Activated CD8-positive, alpha-beta T cell treated with anti-CD3 and anti-CD28 coated beads, Interleukin-2, amount 10 ng/mL, durations not matched to agents 7 days and 5 days (primary cell): ENCODE measurements around the gene CCDC80. TPM values are rescaled to one million over a fixed set of nuclear protein-coding genes. Genes with fewer than 3 reads are reported as not detected.

Experiments
- ATAC-seq: fragments of 150-1000 bp; cut with Tn5 transposase; one replicate; pipeline ENCODE4 v1.10.0; 2021; ENCODE audit warnings: moderate library complexity
- CTCF ChIA-PET: fragments of 350-600 bp; sonication (Branson Sonifier 250); formaldehyde crosslinking; loops from one replicate; lab custom pipeline; 2021; ENCODE audit warnings: antibody characterized with exemption; lab: Charles Lee
- POLR2A ChIA-PET: fragments of 350-600 bp; sonication (Branson Sonifier 250); formaldehyde crosslinking; loops from one replicate; lab custom pipeline; 2021; ENCODE audit warnings: antibody characterized with exemption; lab: Charles Lee
- DNase-seq: peaks from one replicate; pipeline ENCODE4 v3.0.0-alpha.2; 2020
- H3K27ac Mint-ChIP-seq: one replicate; pipeline ENCODE4 v1.8.0; 2021; ENCODE audit warnings: mild to moderate bottlenecking, mixed read lengths
- H3K27me3 Mint-ChIP-seq: one replicate; pipeline ENCODE4 v1.8.0; 2021; ENCODE audit warnings: low read depth, mixed read lengths
- H3K36me3 Mint-ChIP-seq: one replicate; pipeline ENCODE4 v1.8.0; 2021; ENCODE audit warnings: low read depth, mixed read lengths
- H3K4me1 Mint-ChIP-seq: one replicate; pipeline ENCODE4 v1.8.0; 2021; ENCODE audit warnings: low read depth, mixed read lengths
- H3K4me3 Mint-ChIP-seq: one replicate; pipeline ENCODE4 v1.8.0; 2021; ENCODE audit warnings: mild to moderate bottlenecking, mixed read lengths
- H3K9me3 Mint-ChIP-seq: one replicate; pipeline ENCODE4 v1.8.0; 2022; ENCODE audit warnings: mixed read lengths; ENCODE audit not compliant: insufficient read depth
- total RNA-seq, 2 experiments: library from RNA; stranded (reverse); gene quantifications; one replicate each; pipeline ENCODE4 v1.2.3, GENCODE V29; 2021

Gene CCDC80
- total RNA-seq, 2 experiments from 2014 or later, result not detected

- no peaks in the 10 kb centered on the region for H3K36me3 Mint-ChIP-seq
- CTCF ChIA-PET, result interaction anchor here (6.0 to 9.8 kb wide), 2 partner anchors 97 to 173 kb away, joined by 43 to 132 read pairs; no protein-coding TSS in a partner anchor
- DNase-seq (no peak), ATAC-seq (no peak)
- no peak overlapping the region for H3K27ac Mint-ChIP-seq
- H3K9me3 Mint-ChIP-seq, result no peaks in the 10 kb centered on the region
- peaks cover 20% of the 10 kb centered on the region for H3K4me1 Mint-ChIP-seq
- H3K27me3 Mint-ChIP-seq, result no peaks in the 10 kb centered on the region
- POLR2A ChIA-PET, result no interaction called here
- H3K4me3 Mint-ChIP-seq, result no peak overlapping the region
These were observed 540 bp downstream of the CCDC80 start for GRCh38 chr3:112640276-112640929.

- Mint-ChIP-seq H3K9me3 (no peaks in the 10 kb centered on the region), H3K4me3 (no peak overlapping the region), H3K27ac (no peak overlapping the region), H3K27me3 (no peaks in the 10 kb centered on the region), H3K4me1 (peaks cover 20% of the 10 kb centered on the region), H3K36me3 (no peaks in the 10 kb centered on the region)
- ChIA-PET POLR2A (no interaction called here), CTCF (interaction anchor here (1.1 to 9.8 kb wide), 2 partner anchors 56 to 97 kb away, joined by 3 to 132 read pairs; no protein-coding TSS in a partner anchor)
- ATAC-seq, result no peak
- no peak for DNase-seq
These were observed 1.3 kb downstream of the CCDC80 start for GRCh38 chr3:112639455-112640225.

DNA sequence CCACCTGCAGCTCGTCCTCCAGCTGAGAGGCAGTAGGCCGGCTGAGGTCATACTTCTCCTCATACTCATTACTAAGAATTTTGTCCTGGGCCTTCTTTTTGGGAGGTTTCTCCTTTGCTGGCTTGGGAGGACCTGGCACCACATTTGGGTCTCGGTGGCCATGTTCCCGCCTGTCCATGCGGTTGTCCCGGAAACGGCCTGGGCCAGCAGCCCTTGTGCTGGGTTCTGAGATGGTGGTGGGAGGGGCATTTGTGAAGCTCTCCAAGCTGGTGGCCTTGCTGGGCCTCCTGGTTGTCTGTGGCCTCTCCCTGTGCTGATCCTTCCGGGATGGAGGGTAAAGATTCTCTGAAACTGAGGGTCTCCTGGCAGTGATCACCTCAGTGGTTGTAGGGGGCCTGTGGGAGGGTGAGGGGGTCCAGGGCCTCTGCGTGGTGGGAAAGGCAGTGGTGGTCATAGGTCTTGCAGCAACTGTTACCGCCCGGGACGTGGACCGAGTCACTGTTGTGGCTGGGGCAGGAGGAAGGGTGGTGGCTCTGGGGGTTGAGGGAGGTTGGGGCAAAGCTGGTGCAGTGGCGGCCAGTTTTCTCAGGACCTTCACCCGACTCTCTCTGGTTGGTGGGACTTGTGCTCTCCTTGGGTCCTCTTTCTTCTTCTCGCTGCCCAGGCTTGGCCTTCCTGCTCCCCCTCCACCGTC is 2.5 kb downstream of the CCDC80 start:
- no peak overlapping the region for H3K27ac Mint-ChIP-seq
- DNase-seq (no peak), ATAC-seq (no peak)
- ChIA-PET CTCF (interaction anchor here (1.0 to 9.8 kb wide), 5 partner anchors 55 to 346 kb away, joined by 3 to 132 read pairs (median 5); no protein-coding TSS in a partner anchor), POLR2A (interaction anchor here (0.6 kb wide), 1 partner anchor 352 kb away, joined by 4 read pairs; the partner anchor contains the start of gene GTPBP8)
- H3K4me3 Mint-ChIP-seq, result no peak overlapping the region
- H3K27me3 Mint-ChIP-seq, result no peaks in the 10 kb centered on the region
- H3K4me1 Mint-ChIP-seq, result peaks cover 9% of the 10 kb centered on the region
- no peaks in the 10 kb centered on the region for H3K36me3 Mint-ChIP-seq
- H3K9me3 Mint-ChIP-seq, result no peaks in the 10 kb centered on the region

DNA sequence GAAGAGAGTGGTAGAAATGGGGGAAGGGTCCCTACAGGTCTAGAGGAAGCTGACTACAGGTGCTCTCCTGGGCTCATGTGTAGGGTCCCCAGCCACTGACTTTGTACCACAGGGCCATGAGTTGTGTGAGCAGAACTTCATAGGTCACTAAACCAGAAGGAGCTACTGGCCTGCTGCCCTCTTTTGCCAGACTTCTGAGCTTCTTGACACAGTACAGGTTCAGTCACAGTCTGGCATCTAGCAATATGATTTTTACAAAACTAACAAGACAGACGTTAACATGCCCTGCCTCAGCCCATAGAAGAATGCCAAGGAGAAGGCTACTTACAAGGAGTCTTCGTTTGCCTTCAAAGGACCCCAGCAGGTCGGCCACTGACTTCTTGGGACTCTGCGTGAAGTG is 3.2 kb downstream of the CCDC80 start:
- no peak overlapping the region for H3K27ac Mint-ChIP-seq
- POLR2A ChIA-PET, result interaction anchor here (0.6 kb wide), 1 partner anchor 24 kb away, joined by 3 read pairs; no protein-coding TSS in a partner anchor
- H3K27me3 Mint-ChIP-seq, result peaks cover 4% of the 10 kb centered on the region
- no peaks in the 10 kb centered on the region for H3K36me3 Mint-ChIP-seq
- H3K4me3 Mint-ChIP-seq, result no peak overlapping the region
- H3K4me1 Mint-ChIP-seq, result peaks cover 2% of the 10 kb centered on the region
- DNase-seq (no peak), ATAC-seq (no peak)
- H3K9me3 Mint-ChIP-seq, result no peaks in the 10 kb centered on the region
- CTCF ChIA-PET, result interaction anchor here (0.8 to 2.3 kb wide), 4 partner anchors 97 to 651 kb away, joined by 3 to 10 read pairs (median 5); no protein-coding TSS in a partner anchor

GRCh38 chr3:112635674-112636073 is 5.3 kb downstream of the CCDC80 start:
- H3K27ac Mint-ChIP-seq, result no peak overlapping the region
- ATAC-seq, result no peak
- no peak for DNase-seq
- no peak overlapping the region for H3K4me3 Mint-ChIP-seq
- CTCF ChIA-PET, result interaction anchor here (0.8 to 4.1 kb wide), 6 partner anchors 8 to 356 kb away, joined by 3 to 24 read pairs (median 3); no protein-coding TSS in a partner anchor
- no peaks in the 10 kb centered on the region for H3K4me1 Mint-ChIP-seq
- H3K27me3 Mint-ChIP-seq, result peaks cover 7% of the 10 kb centered on the region
- no peaks in the 10 kb centered on the region for H3K9me3 Mint-ChIP-seq
- no peaks in the 10 kb centered on the region for H3K36me3 Mint-ChIP-seq
- POLR2A ChIA-PET, result interaction anchor here (0.6 kb wide), 1 partner anchor 243 kb away, joined by 4 read pairs; no protein-coding TSS in a partner anchor

DNA sequence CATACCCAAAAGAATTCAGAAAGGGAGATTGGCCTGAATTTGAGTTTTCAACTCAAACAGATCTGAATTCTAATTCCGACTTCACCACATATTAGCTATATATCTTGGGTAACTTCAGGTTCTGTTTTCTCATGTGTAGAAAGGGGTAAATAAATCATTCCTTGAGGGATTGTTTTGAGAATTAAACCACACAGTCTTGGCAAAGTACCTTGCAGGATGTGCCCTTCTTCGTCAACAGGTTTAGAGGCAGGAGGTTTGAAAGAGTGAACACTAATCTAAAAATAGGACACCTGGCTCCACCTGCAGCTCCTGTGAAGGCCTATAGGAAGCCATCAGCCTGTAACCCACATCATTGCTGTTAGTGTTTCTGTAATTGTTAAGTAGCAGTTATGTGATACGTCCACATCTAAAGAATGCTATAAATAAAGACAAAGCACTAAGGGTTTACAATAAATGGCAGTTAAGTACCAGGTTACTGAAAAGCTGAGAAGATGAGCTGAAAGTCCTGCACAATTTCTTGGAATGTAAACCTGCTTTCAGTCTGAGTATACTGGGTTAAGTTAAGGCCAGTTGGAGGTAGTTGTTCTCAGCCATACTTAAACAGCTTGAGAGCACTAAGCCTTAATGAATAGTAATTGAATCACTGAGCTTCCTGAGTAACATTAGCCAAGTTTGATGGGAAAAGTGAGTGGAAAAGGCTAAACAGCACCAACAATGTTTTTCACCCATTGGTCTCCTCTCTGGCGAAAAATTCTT is 6.0 kb downstream of the CCDC80 start:
- no peak for ATAC-seq
- Mint-ChIP-seq H3K27me3 (peaks cover 7% of the 10 kb centered on the region), H3K27ac (no peak overlapping the region), H3K36me3 (no peaks in the 10 kb centered on the region), H3K9me3 (no peaks in the 10 kb centered on the region), H3K4me1 (no peaks in the 10 kb centered on the region), H3K4me3 (no peak overlapping the region)
- POLR2A ChIA-PET, result interaction anchor here (0.6 to 0.9 kb wide), 2 partner anchors 141 to 243 kb away, joined by 3 to 4 read pairs; no protein-coding TSS in a partner anchor
- no peak for DNase-seq
- CTCF ChIA-PET, result interaction anchor here (0.8 to 4.1 kb wide), 9 partner anchors 8 to 371 kb away, joined by 3 to 24 read pairs (median 3); no protein-coding TSS in a partner anchor

GRCh38 chr3:112633757-112634156 is 7.2 kb downstream of the CCDC80 start:
- Mint-ChIP-seq H3K36me3 (no peaks in the 10 kb centered on the region), H3K27me3 (peaks cover 7% of the 10 kb centered on the region), H3K9me3 (no peaks in the 10 kb centered on the region), H3K4me1 (no peaks in the 10 kb centered on the region), H3K4me3 (no peak overlapping the region), H3K27ac (no peak overlapping the region)
- DNase-seq (no peak), ATAC-seq (no peak)
- ChIA-PET CTCF (interaction anchor here (1.2 to 4.1 kb wide), 4 partner anchors 9 to 101 kb away, joined by 7 to 24 read pairs (median 11); no protein-coding TSS in a partner anchor), POLR2A (interaction anchor here (0.9 kb wide), 1 partner anchor 142 kb away, joined by 3 read pairs; no protein-coding TSS in a partner anchor)

GRCh38 chr3:112633191-112633590 is 7.8 kb downstream of the CCDC80 start:
- peaks cover 7% of the 10 kb centered on the region for H3K27me3 Mint-ChIP-seq
- no peak overlapping the region for H3K4me3 Mint-ChIP-seq
- no peak overlapping the region for H3K27ac Mint-ChIP-seq
- H3K4me1 Mint-ChIP-seq, result no peaks in the 10 kb centered on the region
- ChIA-PET POLR2A (no interaction called here), CTCF (interaction anchor here (1.1 to 4.1 kb wide), 4 partner anchors 9 to 51 kb away, joined by 3 to 24 read pairs (median 11); no protein-coding TSS in a partner anchor)
- no peak for ATAC-seq
- no peaks in the 10 kb centered on the region for H3K9me3 Mint-ChIP-seq
- no peaks in the 10 kb centered on the region for H3K36me3 Mint-ChIP-seq
- no peak for DNase-seq

DNA sequence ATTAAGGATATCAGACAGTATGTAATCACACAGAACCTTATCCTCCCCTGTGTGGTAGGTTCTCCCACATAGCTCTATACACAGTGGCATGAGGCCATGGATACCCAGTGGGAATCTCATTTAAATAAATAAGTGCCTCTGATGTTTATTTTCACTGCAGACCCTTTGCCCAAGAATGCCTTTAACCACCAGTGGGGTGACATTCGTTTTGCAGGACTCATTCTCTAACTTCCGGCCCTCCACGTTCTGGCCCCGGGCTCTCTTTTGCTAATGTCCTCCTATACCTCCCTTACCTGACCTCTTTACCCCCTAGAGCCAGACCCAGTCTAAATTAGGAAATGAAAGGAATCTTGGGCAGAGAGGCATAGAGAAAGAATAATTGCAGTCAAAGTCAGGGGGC is 8.3 kb downstream of the CCDC80 start:
- ATAC-seq (no peak), DNase-seq (no peak)
- ChIA-PET POLR2A (no interaction called here), CTCF (interaction anchor here (1.1 to 2.3 kb wide), 2 partner anchors 11 kb away, joined by 3 to 17 read pairs; no protein-coding TSS in a partner anchor)
- Mint-ChIP-seq H3K27me3 (peaks cover 7% of the 10 kb centered on the region), H3K36me3 (no peaks in the 10 kb centered on the region), H3K4me3 (no peak overlapping the region), H3K9me3 (no peaks in the 10 kb centered on the region), H3K27ac (no peak overlapping the region), H3K4me1 (no peaks in the 10 kb centered on the region)

DNA sequence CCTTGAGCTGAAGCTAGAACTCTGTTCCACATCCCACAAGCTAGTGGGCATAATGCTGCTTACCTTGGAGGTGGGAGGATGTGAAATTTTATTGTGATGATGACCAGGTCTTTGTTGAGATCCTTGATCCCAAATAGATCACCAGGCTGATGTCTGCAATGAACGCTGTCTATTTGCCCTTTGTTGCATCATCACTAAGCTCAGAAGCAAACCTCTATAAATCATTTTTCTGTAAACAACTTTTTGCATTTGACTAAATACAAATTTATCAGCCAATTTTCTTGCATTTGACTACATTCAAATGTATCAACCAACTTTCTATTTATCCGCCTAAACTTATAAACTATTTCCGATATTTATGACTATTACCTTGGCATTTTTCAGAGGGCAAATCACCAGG is 9.7 kb downstream of the CCDC80 start:
- peaks cover 7% of the 10 kb centered on the region for H3K27me3 Mint-ChIP-seq
- no peaks in the 10 kb centered on the region for H3K36me3 Mint-ChIP-seq
- POLR2A ChIA-PET, result no interaction called here
- no peaks in the 10 kb centered on the region for H3K4me1 Mint-ChIP-seq
- ATAC-seq, result no peak
- CTCF ChIA-PET, result interaction anchor here (1.0 to 2.3 kb wide), 2 partner anchors 12 to 348 kb away, joined by 3 to 17 read pairs; no protein-coding TSS in a partner anchor
- H3K27ac Mint-ChIP-seq, result no peak overlapping the region
- no peak overlapping the region for H3K4me3 Mint-ChIP-seq
- DNase-seq, result no peak
- H3K9me3 Mint-ChIP-seq, result no peaks in the 10 kb centered on the region
